VCaP (cell line): Measurements from ENCODE around the gene GALNT6.

ENCODE experiments used
- H3K27ac ChIP-seq: fragments of 450-650 bp; 2 replicates; pipeline ENCODE4 v1.5.1; 2017
- CTCF ChIP-seq: fragments of 450-650 bp; conservative IDR thresholded peaks from 2 replicates; pipeline ENCODE4 v1.5.1; 2017; ENCODE audit warnings: mild to moderate bottlenecking, moderate library complexity

Gene GALNT6

GRCh38 chr12:51404627-51405026 is 13.4 kb upstream of the GALNT6 start:
- H3K27ac ChIP-seq = no peak overlapping the region
- no peak for TF ChIP-seq CTCF

- TF ChIP-seq CTCF = no peak
- H3K27ac ChIP-seq = no peak overlapping the region
These were observed 12.5 kb upstream of the GALNT6 start for GRCh38 chr12:51403681-51404136.

GRCh38 chr12:51403159-51403558 is 12.0 kb upstream of the GALNT6 start:
- H3K27ac ChIP-seq = no peak overlapping the region
- no peak for TF ChIP-seq CTCF

GRCh38 chr12:51401900-51402299 is 10.7 kb upstream of the GALNT6 start:
- H3K27ac ChIP-seq = no peak overlapping the region
- TF ChIP-seq CTCF = no peak

- H3K27ac ChIP-seq = no peak overlapping the region
- TF ChIP-seq CTCF = no peak
These were observed 10.3 kb upstream of the GALNT6 start for GRCh38 chr12:51401486-51401885.

- no peak for TF ChIP-seq CTCF
- no peak overlapping the region for H3K27ac ChIP-seq
These were observed 9.8 kb upstream of the GALNT6 start for GRCh38 chr12:51401020-51401419.

GRCh38 chr12:51399891-51400290 is 8.7 kb upstream of the GALNT6 start:
- TF ChIP-seq CTCF = no peak
- H3K27ac ChIP-seq = no peak overlapping the region

GRCh38 chr12:51397670-51398069 is 6.5 kb upstream of the GALNT6 start:
- no peak for TF ChIP-seq CTCF
- no peak overlapping the region for H3K27ac ChIP-seq
